EL (cell line): ENCODE measurements around the gene CPN1.
"Not testable (repeated sequence)": the region's sequence is repeated elsewhere in the genome, so short reads cannot be mapped to it uniquely, and the experiment has no call there.

Experiments
- DNase-seq: peaks from one replicate; pipeline ENCODE4 v3.0.0-alpha.2; 2016

Gene CPN1

DNA sequence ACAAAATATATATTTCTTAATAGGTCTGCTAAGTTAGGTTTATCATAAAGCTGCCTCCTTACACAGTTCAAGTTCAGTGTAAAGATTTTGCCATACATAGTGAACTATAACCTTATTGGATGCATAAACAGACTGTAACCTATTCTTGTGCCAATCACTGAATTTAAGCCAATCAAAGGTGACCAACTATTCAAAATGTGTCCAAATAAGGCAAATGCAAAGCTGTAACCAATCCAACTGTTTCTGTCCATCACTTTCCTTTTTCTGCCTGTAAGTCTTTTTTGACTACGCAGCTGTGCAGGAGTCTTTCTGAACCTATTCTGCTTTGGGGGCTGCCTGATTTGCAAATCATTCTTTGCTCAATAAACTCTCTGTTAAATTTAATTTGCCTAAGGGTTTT lies 60.3 kb downstream of the CPN1 start:
- no peak for DNase-seq

DNA sequence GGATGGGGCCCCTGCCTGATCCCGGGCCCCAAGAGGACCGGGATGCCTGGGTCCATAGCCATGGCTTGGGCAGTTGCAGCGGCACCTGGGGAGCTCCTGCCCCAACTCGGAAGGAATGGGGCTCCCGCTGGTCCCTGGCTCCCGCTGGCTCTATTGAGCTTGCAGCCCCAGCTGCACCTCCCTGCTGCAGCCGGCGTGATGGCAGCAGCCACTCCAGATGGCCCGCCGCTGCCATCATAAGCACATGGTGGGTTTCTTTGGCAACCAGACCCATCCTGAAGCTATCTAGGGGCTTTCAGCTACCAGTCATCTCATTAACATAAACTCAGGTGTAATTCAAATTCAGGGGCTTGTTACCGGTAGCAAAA lies 60.8 kb downstream of the CPN1 start:
- no peak for DNase-seq

DNA sequence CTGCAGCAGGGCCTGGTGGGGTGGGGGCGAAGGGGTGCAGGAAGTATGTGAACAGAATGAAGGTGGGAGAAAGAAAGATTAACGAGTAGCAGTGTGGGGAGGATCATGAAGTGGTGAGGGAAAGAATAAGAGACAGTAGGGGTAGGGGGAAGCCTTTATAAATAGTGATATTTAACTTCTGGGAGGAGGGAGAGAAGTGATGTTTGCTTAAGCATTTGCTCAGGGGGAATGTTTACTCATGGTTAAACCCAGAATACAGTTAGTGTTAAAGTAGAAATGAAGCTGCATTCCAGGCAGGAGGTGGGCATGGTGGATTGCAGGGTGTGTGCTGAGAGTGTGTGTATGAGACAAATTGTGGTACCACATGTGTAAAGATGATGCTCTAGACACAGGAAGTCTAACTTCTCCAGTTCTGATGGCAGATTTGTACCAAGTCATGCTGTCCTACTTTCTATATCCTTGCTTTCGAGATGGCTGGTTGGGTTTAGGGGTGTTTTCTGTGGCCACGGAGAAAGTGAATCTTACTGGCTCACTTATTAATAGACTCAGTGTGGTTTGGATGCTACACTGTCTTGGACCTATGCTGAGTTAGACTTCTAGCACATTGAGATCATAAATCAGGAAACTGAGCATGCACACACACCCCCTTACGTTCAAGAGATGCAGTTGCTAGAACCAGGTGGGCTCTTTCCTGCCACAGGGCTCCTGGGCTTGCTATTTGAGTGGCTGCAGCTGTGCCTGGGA lies 61.4 kb downstream of the CPN1 start:
- DNase-seq, result no peak

DNA sequence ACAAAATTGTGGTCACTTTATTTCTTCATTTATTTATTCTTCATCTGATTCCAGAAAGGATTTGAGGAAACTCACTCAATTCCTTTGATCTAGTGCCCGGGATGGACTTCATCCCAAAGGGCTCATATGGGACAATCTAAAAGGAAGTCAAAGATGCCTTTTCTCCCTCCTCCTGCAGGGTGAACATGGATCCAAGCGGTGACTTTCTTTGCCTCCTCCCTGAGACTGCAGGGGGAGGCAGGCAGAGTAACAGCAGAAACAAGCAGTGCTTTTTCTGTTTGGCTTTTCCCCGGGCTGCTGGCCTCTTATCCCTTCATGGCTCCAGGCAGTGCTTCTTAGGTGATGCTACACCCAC lies 61.9 kb downstream of the CPN1 start:
- DNase-seq, result no peak

DNA sequence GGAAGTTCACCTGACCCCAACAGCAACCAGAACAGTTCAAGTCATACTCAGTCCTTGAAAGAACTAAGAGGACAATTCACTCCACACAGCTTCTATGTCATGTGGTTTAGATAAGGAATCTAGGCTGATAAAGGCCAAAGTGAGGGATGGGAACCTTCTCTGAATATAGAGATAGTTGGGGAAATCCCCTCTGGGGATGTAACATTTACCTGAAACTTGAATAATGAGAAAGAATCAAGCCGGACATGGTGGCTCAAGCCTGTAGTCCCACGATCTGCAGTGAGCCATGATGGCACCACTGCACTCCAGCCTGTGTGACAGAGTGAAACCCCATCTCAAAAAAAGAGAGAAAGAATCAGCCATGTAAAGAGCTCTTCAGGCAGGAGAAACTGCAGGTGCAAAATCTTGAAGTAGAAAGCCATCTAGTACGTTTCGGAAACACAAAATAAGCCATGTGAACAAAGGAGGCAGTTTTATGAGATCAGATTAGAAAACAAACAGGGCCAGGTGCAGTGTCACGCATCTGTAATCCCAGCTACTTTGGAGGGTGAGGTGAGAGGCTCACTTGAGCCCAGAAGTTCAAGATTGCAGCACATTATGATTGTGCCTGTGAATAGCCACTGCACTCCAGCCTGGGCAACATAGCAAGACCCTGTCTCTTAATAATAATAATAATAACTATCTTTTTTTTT lies 67.5 kb downstream of the CPN1 start:
- DNase-seq, result no peak

DNA sequence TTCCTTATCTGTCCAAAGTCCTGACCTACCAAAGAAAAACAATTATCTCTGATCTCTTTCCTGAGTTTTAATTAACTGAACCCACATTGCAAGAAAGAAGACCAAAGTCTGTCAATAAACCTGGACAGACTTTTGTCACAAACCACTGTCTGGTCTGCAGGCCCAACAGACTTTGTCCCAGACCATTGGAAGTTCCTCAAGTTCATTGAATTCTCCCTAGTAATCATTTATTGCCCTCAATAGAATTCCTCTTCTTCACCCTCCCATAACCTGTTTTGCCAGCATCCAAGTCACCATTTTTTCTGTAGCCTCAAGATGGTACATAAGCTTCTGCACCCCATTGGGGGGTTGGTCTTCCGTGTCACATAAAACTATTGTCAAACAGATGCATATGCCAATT lies 68.0 kb downstream of the CPN1 start:
- no peak for DNase-seq

DNA sequence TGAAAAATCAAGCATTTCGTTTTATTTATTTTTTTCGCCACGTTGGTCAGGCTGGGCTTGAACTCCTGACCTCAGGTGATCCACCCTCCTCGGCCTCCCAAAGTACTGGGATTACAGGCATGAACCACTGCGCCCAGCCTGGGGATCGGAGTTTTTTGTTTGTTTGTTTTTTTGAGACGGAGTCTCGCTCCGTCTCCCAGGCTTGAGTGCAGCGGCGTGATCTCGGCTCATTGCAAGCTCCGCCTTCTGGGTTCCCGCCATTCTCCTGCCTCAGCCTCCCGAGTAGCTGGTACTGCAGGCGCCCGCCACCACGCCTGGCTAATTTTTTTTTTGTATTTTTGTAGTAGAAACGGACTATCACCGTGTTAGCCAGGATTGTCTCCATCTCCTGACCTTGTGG lies 69.8 kb downstream of the CPN1 start:
- DNase-seq, result not testable (repeated sequence)

DNA sequence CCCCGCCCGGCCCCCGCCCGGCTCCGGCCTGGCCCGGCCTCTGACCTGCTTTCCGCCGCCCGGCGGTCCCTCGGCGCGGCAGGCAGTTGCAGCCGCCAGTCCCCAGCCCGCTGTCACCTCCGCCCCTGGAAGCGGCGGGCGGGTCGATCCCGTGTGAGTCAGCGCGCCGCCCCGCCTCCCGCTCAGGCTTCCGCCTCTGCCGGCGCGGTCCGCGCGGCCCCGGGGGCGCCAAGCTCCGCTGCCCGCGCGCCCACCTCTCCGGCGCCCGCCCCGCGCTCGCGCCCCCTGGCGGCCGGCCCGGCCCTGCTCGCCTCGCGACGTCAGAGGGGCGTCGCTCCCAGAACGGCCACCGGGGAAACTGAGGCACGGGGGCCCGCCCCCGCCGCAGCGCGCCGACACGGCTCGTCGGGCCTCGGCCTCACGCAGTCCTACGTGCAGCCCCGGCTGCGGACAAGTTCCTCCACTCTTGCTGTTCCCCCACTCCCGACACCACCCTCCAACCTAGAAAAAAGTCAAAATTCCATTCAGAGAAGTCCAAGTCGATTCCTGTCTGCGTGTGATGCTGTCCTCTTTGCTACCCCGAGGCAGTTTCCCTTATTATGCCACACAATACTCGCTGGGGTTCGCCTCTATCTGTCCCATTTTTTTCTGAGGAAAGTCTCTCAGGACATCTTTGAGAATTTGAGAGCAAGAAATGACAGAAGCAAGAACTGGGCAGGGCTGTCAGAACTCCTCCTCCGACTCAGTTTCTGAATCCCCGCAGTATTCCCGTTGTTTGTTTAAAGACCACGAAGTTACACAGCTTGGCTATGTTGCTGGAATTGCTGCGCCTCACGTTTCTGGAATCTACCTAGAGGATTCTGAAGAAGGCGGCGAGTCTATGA lies 71.6 kb downstream of the CPN1 start, which contains the start of gene DNMBP:
DNMBP (minus strand) TSS at position 155 of the 884 bp plus-strand sequence. CDS start 37,823 bp downstream, outside the sequence.
- peak; percentile 87 for DNase-seq

DNA sequence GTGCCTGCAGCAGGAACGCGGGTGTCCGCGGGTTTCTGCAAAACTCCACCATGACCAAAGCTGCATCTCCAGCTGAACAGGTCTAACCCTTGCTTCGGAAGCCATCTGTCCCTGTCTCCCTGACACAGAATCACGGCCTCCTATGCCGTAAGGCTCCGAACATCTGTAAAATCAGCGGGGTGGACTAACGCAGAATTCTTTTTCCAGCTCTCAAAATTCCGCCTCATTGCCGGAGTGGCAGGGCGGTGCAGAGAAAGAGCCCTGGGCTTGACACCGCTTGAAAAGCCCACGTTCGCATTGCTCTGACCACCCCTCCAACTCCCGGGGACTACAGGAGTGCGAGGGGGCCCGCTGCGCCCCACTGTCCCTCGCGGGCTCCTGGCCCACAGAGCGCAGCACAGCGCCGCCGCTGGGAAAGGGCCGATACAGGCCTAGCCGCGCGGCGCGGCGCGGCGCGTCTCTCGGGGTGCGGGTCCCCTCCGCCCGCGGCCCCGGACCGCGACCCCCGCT lies 72.3 kb downstream of the CPN1 start:
- no peak for DNase-seq

DNA sequence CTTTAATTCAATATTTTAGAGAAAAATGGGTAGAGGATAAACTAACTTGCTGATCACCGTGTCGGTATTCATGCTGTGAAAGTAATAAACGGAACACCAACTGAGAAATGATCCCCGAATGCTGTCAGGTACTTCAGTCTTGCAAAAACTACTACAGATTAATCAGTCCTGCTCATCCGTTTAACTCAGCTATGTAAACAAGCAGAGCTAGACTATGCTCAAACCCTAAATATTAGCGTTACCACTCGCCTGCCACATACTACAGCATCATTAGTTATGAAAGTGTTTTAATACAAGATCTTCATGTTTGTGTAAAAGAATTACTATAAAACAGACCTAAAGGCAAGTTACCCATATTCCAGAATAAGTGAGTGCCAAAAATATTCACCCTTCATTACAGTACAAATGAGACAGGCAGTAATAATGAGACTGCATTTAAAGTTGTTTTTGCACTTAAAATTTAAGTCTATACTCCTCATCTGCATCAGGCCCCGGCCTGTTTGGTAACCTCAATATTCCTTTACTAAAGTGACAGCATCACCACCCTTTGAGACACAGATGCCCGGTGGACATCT lies 72.9 kb downstream of the CPN1 start:
- DNase-seq, result peak; percentile 29

DNA sequence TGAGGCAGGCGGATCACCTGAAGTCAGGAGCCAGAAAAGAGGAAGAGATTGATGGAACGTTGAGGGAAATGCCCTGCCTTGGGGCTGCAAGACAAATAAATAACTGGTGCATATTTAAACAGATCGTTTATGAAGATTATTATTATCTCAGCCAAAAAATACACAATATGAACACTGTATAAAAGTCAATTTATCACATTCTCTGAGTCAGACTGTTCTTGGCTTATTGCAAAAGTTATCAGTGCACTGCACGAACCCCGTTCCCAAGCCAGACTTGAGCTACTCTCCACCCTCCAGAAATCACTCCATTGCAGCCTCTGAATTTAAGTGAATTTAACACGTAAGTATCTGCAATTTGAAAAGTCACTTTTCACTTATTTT lies 73.5 kb downstream of the CPN1 start:
- peak; percentile 49 for DNase-seq

DNA sequence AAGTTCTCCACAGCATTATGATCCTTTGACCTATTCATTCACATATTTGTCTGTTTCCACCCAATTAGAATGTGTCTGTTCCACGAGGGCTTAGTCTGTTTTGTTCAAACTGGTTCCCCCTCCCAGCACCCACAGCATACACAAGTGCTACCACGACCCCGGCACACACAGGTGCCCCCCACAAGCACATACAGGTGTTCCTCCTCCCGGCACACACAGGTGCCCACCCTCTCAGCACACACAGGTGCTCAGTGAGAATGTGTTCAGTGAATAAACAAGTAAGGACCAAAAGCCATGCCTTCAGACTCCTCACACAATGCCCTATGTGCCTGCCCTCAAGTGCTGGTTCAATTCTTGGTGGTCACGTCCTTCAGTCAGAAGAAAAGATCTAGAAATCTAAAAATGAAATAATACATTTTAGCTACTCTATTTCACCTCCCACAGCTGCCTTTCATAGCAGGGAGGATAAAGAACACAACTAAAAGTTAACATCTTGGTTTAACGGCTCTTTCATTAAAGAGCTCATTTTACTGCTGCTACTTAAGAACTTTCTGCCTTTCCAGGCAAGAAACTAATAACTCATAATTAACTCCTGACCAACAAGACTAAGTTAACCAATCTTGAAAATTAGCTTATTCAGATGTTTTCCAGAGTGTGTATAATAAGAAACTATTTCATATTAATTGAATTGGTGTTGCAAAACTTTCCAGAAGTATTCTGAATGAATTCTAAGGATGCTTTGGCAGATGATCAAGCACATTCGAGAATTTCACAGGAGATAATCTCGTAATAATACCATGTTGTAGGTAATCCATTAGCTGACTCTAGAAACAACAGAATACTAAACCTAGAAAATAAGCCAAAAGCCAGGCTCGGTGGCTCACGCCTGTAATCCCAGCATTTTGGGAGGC lies 74.2 kb downstream of the CPN1 start:
- peak; percentile 14 for DNase-seq

DNA sequence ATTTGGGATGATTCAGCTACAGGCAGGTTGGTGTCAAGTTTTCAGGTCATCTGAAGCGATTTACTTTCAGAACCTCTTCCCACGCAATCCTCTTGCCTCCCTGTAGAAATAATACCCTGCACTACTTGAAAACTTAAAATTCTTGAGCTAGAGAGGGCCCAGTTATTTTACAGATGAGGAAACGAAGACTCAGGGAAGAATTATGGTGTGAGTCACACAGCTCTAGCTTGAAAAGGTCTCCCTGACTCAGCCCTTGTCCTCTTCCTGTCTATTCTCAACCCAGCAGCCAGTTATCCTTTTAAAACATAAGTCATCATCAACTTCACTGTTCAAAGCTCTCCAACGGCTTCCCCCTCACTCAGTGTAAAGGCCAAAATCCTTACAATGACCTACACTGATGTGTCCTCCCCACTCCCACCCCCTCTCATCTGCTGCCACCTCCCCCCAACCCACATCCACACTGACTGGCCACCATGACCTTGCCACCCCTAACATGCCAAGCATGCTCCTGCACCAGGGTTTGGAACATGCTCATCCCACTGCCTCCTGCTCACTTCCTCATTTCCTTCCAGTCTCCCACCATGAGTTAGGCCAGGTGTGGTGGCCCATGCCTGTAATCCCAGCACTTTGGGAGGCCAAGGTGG lies 75.3 kb downstream of the CPN1 start:
- DNase-seq, result peak; percentile 98

DNA sequence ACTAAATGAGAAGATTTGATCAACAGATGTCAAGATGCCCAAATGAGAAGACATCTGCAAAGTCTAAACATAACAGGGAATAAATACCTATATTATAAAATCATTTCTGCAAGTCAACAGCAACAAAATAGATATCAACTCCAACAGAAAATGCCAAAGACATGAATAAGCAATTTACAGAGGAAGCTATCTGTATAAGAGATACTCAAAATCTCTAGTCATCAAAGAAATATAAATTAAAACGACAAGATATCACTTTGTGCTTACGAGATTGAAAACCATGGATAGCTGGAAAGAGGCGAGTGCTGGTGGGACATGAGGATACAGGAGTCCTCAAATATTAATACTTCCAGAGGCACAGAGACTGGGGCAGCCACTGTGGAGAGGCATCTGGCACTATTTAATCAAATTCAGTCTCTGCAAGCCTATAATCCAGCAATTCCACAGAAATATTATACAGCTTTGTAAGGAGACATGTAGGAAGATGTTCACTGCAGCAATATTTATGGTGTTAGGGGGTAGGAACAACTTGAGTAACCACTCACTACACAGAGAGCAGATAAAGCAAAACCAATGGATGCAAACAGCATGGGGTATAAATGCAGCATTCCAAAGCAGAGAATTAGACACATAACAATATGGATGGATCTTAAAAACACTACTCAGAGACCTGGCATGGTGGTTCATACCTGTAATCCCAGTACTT lies 76.7 kb downstream of the CPN1 start:
- DNase-seq, result peak; percentile 33

DNA sequence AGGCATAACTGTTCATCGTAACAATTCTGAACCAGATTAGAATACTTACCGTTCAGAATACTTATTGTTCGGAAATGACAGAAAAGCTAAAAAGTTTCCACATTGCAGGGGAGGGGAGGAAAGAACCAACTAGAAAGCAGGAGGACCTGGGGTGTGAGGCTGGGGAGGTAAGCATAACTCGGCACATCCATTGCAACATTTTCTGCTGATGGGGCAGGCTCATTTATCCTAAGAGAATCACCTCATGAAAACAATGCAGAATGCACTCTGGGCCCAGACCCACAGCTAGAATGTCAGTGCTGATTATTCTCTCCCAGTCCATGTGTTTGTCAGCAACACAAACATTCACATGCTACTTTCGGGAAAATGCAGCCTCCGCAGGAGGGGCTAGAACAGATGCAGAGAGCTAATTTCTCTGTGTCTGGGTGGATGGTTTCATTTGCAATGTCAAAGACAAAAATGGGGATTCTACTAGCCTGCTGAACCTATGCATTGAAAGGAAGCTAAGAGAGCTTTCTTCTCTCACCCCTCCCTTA lies 81.5 kb downstream of the CPN1 start:
- DNase-seq, result no peak

DNA sequence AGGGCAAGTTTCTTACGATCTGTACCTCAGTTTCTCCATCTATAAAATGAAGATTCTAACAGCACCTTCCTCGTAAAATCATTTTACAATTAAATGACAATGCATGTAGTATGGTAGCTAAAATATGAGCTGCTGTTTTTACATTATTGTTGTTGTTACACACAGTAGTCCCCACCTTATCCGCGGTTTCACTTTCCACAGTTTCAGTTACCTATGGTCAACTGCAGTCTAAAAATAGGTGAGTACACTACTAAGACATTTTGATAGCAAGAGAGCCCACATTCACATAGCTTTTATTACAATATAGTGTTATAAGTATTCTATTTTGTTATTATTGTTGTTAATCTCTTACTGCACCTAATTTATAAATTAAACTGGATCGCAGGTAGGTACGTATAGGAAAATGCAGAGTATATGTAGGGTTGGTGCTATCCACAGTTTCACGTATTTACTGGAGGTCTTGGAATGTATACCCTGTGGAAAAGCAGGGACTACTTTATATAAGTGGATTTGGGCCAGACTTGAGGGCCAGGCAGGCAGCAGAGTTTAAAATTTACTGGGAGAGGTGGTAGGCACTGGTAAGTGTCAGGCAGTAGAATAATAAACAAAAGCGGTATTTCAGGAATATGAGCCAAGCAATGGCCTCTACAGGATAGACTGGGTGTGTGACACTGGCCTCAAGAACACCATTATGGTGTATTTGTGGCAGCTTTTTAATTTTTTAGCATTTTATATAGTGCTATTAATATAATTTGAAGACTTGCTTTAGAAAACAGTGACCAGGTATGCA lies 82.2 kb downstream of the CPN1 start:
- no peak for DNase-seq

DNA sequence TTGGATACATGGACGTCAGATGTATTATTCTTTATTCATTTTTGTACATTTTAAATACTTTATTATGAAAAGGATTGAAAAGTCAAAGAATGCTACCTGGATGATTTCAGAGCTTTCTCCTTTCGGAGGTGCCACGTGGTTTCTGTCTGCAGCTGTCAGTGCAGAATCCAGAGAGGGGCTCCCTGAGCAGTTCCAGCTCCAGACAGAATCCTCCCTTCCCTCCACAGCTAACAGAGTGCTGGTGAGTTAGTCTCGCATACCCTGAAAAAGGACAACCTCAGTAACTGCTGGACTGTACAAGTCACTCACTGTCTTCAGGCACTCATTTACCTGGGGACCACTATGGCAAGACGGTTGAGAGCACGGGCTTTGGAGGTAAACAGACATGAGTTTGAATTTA lies 82.8 kb downstream of the CPN1 start:
- DNase-seq, result no peak

DNA sequence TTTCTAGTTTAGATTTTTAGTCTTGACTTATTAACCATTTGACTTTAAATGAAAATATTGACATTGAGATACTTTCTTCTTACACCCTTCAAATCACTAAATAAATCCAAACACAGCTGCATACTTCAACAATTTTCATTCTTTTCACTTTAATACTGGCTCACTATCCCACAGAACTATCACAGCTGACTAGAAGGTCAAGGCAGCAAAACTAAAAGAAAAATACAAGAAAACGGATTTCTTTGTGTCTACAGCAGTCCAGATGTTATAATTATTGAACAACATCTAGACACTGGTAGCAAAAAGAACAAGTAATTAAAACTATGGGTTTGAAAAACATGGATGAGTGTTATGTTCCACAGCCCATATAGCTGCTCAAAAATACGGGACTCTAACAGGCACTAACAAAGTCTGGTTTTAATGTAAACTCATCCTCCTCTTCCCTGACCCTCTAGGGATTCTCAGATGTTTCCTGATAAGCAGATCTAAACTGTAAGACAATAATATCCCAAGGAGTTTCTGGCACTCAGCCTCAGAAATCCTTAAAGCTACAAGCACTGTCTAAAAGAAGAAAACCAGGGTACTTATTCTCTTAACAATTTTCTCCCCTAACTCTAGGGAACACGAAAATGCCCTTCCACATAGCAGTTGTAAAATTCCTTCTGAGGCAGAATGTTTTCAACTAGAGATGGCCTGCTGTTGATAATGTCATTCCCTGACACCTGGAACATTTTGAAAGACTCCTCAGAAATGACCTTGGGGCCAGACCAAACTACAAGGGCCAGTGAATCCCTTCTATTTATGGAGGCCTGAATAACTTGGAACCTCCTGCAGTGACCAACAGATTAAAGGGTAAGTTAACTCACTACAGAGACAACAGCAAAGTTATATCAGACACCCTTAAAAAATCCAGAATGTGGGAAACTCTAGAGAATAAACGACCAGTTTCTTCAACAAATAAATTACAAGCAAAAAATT lies 84.7 kb downstream of the CPN1 start:
- DNase-seq, result peak; percentile 70
